HL-60/S4 treated with phorbol 12-myristate 13-acetate at 8.2 ng/mL for 4 days and 3 days (cell line): ENCODE results near the gene PTPRN2.
"Not testable (repeated sequence)": the region's sequence is repeated elsewhere in the genome, so short reads cannot be mapped to it uniquely, and the experiment has no call there.

ENCODE experiments used
- in situ Hi-C: fragments of 300-500 bp; cut with MboI; formaldehyde crosslinking; loops from 2 replicates; pipeline ENCODE4 v1.15.0; 2022; ENCODE audit warnings: low sequenced_read_pairs

The PTPRN2 gene

DNA sequence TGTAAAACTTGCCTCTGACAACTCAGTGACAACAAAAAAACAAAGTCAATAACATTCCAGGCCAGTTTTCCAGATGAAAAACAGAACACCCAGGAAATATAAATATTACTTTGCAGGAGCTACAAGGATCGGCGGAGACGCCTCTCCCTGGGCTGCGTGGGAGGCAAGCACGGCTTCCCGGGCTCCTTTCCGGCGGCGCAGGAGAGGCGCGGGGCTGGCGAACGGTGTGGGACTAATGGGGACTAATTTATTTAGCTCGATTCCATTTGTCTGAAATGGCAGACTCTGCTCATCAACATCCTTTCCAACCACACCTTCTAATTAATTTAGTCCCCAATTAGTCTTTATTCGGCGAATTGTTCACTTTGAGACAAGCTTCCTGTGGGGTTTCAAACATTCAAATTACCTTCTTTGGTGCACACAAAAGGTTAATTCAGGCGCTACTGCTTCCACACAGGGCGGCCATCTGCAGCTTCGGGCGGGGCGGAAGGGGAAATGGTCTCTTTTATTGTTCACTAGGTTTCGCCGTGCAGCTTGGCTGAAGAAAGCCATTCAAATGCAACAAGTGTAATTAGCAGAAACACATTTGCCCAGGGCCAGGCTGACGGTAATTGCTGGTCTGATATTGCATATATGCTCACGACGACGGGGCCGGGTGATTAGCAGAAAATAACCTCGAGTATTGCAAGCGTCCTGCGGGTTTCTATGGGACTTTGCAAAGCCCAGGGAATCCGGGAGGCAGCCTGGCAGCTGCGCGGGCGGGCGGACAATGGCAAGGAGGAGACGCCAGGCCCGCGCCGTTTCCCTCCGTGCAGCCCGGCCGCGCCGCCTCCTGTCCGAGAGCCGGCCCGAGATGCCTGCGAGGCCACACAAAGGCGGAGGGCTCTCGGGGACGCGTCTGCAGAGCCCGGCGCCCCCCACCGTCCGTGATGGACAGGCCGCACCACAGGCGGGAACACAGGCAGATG, 270.1 kb downstream of the PTPRN2 start:
- in situ Hi-C loops: no loop called here

DNA sequence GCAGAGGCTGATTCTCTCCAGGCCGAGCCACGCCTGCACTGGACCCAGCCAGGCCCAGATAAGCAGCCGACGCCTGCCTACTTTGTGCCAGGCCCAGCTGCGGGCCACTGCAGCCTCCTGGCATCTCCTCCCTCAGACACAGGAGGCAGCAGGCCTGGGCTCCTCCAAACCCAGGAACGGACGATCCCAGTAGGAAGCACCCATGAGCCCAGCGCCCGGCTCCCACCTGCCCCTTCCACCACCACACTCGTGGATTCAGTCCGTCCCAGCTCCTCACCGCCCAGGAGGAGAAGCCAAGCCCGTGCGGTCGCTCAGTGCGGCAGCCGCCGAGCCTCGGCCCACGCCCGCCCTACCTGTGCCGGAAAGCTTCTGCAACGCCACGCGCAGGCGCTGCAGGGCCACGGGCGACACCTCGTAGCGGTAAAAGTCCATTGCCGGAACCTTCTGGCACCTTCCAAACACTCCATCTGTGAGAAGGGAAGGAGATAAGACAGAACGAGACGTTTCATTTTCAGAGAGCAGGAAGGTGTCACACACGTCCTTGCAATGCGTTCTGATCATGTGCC, 271.1 kb downstream of the PTPRN2 start:
- in situ Hi-C loops: no loop called here

DNA sequence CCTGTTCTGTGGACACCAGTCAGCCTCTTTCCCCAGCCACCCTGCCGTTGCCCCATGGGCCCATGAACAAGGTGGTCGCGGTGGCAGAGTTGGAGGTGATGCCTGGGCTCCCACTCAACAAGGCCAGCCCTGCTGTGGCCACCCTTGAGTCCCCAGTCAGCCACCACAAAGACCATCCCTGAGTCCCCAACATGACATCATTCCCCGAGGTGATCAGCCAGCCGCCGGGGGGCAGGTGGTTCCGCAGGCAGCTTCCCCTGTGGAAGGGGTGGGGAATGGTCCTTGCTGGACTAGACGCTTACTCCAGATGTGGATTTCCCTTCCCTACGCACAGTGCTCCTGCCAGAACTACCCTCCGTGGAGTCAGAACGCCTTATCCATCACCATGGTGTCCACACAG, 271.7 kb downstream of the PTPRN2 start:
- in situ Hi-C loops: no loop called here

DNA sequence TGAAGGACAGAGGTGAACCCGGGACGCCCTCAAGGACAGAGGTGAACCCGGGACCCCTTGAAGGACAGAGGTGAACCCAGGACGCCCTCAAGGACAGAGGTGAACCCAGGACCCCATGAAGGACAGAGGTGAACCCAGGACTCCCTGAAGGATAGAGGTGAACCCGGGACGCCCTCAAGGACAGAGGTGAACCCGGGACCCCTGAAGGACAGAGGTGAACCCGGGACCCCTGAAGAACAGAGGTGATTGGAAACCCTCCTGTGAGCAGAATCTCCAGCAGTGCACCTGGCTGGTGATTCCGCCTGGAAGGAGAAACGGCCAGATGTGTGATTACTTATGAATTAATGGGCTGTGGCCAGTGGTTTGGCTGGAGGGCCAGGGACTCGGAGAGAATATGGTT, 272.3 kb downstream of the PTPRN2 start:
- in situ Hi-C loops: no loop called here

DNA sequence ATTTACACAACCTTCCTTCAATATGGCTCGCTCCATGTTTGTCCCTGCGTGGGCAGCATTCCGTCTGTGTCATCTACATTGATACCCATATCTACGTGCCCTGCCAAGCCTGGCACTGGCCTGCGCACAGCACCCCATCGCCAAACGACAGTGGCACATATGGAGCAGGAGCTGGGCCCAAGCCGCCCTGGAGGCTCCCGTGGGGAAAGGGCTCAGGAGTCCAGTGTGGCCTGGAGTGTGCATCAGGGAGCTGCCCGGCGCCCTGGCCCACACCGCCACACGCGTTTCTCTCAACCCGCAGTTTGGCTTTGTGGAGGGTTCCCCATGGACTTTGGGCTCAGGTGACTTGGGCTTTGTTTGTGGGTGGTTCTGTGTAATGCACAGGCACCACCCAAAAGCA, 273.2 kb downstream of the PTPRN2 start:
- in situ Hi-C loops: no loop called here

DNA sequence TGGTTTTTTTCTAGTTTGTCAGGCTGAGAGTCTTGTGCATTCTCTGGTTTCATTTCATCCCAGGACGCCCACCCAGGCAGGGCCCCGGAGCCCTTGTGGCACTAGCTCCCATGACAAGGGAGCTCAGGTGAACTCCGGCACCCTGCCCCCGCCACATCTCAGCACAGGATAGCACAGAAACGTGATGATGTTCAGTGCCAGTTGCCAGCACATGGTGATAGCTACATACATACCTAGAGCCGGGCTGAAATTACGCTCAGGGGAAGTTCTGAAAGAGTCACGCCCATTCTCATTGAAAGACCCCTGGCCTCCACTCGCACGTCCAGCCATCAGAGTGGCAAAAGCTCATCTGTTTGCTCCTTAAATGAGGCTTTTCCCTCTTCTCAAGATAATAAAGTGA, 273.7 kb downstream of the PTPRN2 start:
- in situ Hi-C loops: no loop called here

DNA sequence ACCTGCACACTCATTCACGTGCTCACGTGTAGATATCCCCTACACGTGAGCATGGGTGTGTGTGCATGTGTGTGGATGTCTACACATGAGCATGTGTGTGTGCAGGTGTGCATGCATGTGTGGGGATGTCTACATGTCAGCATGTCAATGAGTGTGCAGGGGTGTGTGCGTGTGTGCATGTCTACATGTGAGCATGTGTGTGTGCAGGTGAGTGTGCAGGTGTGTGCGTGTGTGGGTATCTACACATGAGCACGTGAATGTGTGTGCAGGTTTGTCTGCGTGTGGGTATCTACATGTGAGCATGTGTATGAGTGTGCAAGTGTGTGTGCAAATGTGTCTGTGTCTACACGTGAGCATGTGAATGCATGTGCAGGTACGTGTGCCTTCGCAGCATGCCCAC, 274.8 kb downstream of the PTPRN2 start:
- in situ Hi-C loops: no loop called here

DNA sequence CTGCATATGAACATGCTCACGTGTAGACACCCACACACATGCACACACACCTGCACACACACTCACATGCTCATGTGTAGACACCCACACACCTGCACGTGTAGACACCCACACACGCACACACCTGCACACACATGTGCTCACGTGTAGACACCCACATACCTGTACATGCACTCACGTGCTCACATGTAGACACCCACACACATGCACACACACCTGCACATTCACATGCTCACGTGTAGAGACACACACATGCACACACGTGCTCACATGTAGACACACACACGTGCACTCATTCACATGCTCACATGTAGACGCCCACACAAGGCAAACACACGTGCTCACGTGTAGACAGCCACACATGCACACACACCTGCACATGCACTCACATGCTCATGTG, 275.8 kb downstream of the PTPRN2 start:
- in situ Hi-C loops: no loop called here

DNA sequence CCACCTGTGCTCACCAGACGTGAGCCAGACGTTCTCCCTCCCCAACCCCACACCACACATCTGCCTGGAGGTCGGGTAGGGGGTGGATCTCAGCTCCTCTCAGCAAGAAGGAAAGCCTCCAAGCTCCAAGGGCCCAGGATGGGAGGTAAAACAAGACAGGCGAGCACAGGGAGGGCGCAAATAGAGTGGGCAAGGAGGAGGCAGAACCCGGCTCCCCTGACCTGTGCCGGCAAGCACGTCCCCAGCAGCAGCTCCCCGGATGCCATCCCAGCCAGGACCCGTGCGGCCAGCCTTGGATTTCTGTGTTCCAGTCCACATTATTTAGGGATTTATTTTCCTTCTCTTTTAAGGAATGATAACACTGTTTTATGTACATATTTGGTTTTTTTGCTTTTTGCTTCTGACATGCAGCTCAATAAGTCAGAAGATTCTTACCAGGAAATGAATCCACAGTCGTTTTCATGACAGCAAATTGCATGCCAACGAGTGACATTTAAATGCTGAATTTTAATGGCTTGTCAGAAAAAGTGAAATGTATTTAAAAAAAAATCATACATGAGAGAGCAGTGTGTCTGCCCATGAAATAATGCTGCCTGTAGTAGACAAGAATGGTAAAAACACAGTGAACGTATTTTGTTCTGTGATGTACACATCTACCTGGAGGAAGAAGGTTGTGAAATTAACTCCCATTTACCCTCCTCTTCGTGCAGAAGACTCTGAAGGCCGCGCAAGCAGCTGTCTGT, 276.5 kb downstream of the PTPRN2 start:
- in situ Hi-C loops: no loop called here

DNA sequence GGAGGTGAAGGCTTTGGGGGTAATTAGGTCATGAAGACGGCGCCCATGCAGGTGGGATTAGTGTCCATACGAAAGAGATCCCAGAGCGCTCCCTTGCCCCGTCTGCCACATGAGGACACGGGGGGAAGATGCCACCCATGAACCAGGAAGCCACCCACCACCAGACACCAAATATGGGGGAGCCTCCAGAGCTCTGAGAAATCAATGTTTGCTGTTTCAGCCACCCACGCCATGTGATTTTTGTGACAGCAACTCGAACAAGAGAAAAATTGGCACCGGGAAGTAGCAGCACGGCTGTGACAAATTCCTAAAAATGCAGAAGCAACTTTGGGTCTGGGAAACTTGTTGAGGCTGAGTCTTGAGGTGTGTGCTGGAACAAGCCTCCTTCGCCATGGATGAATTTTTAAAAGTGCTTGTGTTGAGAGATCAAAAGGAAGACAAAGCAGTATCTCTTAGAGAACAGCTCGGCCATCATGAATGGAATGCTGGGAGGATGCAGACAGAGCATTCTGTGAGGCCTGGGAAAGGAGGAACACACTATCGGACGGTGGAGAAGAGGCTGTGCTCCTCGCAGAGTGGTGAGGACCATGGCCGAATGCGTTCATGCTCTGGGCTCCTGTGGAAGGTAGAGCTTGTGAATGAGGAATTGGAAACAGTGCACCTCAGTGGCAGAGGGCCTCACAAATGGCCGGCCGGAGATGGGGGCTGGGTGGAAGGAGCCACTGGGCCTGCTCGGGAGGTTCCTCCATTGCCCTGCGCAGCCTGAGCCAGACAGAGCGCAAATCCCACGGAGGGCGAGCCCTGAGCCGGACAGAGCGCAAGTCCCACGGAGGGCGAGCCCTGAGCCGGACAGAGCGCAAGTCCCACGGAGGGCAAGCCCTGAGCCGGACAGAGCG, 277.5 kb downstream of the PTPRN2 start:
- in situ Hi-C loops: no loop called here

DNA sequence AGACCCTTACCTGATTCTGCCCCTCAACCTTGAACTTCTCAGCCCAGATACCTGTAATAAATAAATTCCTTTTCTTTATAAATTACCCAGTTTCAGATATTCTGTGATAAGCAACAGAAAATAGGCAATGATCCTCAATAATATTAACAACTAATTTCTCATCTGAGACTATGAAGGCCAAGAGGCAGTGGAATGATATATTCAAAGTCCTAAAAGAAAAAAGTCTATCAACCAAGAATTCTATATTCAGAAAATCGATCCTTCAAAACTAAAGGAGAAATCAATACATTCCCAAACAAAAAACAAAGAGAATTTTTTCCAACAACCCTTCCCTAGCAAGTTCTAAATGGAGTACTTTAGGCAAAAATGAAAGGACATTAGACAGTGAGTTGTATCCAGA, 279.6 kb downstream of the PTPRN2 start:
- in situ Hi-C loops: no loop called here

DNA sequence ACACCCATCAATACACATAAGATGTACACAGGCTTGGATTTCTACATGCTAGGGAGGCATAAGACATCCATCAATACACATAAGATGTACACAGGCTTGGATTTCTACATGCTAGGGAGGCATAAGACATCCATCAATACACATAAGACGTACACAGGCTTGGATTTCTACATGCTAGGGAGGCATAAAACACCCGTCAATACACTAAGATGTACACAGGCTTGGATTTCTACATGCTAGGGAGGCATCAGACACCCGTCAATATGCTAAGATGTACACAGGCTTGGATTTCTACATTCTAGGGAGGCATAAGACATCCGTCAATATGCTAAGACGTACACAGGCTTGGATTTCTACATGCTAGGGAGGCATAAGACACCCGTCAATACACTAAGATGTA, 283.6 kb downstream of the PTPRN2 start:
- in situ Hi-C loops: not testable (repeated sequence)

DNA sequence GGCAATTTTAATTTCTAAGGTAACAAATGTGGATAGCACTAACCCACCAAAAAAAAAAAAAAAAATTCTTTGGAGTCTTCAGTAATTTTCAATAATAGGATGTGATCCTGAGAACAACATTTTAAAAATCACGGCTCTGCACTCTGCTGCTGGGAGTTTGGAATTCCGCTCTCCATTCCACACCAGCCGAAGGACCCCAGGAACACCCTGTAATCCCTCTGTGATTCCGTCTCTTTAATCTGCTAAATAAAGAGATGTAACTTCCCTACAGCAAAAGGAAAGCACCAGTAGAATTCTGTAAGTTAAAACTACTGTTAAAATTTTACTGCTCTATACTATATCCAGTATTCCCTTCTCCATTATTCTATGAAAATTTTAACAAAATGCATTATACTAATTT, 284.5 kb downstream of the PTPRN2 start:
- in situ Hi-C loops: no loop called here

DNA sequence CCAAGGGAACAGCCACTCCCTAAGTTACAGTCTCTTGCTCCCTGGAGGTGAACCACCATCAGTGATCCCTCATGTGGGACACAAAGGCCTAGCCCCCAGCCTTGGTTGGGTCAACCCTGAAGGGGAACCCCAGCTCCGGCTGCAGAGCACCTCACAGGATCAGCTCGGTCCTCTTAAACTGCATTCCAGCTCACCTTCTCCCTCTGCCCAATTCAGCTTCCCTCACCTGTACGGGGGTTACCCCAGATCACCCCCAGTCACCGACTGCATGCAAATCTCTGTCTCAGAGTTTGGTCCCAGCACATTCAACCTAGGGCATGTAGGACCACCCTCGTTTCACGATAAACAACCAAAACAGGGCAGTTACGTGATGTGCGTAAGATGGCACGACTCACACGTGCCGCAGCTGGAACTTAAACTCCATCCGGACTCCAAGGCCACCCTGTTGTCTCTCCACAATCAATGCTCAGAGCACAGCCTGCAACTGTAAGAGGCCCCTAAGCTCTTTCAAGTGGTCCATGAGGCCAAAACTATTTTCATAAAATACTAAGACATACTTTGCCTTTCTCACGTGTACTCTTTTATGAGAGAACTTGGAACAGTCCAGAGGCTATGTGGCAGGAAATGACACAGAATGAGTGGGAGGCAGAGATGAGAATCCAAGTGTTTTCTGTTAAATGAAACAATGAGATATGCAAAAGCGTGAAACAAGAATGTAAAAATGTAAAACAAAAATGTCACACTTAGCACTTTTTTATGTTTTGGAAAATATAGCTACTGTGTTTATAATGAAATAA, 285.2 kb downstream of the PTPRN2 start:
- in situ Hi-C loops: no loop called here

DNA sequence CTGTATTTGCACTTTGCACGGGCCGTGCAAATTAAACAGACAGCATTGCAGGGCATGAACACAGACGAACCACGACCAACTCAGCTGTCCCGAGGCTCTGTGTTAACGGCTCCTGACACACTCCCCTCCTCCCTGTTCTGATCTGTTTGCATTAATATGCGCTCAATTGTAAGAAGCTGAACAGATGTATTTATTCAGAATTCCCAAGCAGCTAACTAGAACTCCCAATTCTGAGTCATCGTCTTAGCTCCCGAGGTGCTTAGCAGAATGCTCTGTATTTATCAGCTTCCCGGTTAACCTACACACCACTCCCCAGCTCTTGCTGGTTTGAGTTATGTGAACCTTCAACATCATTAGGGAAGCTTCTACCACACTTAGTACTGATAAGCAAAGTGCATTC, 286.4 kb downstream of the PTPRN2 start:
- in situ Hi-C loops: no loop called here

DNA sequence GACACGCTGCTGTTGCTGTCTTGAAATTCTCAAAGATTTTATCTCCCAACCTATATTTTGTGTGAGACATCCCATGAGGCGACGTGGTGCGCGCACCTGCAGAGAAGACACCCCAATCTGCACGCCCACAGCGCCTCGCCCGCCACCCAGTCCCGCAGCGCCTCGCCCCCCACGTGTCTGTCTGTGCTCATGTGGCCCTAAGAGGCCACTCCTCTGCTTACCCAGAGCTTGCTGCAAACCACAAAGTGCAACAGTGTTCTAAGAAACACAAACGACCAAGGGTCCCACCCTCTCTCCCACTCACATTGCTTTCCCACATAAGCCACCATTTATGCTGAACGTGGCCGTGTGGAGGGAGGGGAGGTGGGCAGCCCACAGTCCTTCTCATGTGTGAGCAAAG, 287.2 kb downstream of the PTPRN2 start:
- in situ Hi-C loops: no loop called here

DNA sequence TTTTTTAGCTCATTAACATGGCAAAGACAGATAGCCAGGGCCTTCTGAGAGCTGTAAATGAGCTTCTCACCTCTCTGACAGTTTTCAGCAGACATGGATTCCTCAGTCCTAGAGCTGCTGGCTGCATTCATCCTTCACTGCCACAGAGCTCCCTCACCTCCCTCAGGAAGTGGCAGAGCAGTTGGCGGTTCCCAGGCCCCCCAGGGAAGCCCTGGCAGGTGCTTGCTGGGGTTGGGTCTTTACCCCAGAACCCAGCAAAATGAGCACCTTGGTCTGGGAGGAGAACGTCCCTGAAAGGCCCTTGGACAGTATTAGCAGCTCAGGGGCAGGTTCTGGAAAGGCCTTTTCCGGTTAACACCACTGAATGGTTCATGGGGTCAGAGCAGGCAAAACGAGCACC, 288.0 kb downstream of the PTPRN2 start:
- in situ Hi-C loops: no loop called here

DNA sequence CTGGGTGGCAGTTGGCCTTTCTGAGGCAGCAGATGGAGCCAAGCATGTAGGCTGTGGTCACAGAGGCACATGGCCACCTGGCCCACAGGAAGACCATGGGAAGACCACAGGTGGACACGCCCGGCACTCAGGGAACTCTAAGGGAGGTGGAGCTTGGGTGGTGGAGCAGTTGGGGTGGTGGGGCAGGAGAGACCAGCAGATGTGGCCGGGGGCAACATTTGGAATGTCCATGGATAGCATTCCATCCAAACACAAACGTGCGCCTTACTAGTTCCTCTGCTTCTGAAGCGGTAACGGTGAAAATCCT, 290.9 kb downstream of the PTPRN2 start:
- in situ Hi-C loops: no loop called here

DNA sequence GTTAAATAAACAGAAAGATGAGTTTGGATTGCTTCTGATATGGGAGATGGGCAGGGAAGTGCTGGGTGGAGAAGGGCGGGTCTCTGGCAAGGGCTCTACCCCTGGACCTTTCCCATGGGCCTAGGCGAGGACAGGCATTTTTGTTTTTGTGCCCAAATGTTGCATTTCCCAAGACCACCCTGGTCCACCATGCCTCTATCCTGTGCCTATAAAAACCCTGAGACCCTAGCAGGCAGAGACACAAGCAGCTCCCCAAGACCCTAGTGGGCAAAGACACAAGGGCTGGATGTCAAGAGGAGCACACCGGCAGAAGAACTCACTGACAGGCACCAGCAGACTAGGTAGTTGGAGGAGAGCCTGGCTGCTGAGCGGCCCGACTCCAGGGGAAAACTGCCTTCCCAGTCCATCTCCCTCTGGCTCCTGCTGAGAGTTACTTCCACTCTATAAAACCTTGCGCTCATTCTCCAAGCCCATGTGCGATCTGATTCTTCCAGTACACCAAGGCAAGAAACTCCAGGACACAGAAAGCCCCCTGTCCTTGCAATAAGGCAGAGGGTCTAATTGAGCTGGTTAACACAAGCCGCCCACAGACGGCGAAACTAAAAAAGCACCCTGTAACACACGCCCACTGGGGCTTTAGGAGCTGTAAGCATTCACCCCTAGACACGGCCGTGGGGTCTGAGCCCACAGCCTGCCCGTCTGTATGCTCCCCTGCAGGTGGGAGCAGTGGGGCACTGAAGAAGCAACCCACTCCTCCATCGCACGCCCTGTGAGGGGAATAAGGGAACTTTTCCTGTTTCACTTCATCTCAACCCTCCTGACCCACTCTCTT, 291.4 kb downstream of the PTPRN2 start:
- in situ Hi-C loops: no loop called here
